Measurements from ENCODE around the gene CDH23.

Gene CDH23

GRCh38 chr10:71665456-71665855 is 268.7 kb downstream of the CDH23 start:
- Histone ChIP-seq H3K9me3 (ENCODE audit: control insufficient read depth, low read length) (no peaks in the 10 kb centered on the region), H3K36me3 (ENCODE audit: control insufficient read depth, insufficient read depth, low read length) (no peaks in the 10 kb centered on the region), H3K4me1 (no peaks in the 10 kb centered on the region), H2AFZ (no peak overlapping the region), H3K79me2 (peaks cover 9% of the 10 kb centered on the region), H3K4me3 (ENCODE audit: low read depth, low read length) (no peak overlapping the region), H3K9ac (no peak overlapping the region), H3K27ac (no peak overlapping the region), H3K4me2 (ENCODE audit: low read length) (no peak overlapping the region), H3K27me3 (ENCODE audit: control insufficient read depth, insufficient read depth, low read length) (no peaks in the 10 kb centered on the region)
- no peak for TF ChIP-seq CTCF (IDR thresholded peaks at IDR 0.05)

GRCh38 chr10:71666639-71667386 is 270.1 kb downstream of the CDH23 start:
- Histone ChIP-seq H3K4me2 (ENCODE audit: low read length) (no peak overlapping the region), H3K79me2 (peaks cover 9% of the 10 kb centered on the region), H2AFZ (no peak overlapping the region), H3K36me3 (ENCODE audit: control insufficient read depth, insufficient read depth, low read length) (no peaks in the 10 kb centered on the region), H3K4me1 (no peaks in the 10 kb centered on the region), H3K4me3 (ENCODE audit: low read depth, low read length) (no peak overlapping the region), H3K27me3 (ENCODE audit: control insufficient read depth, insufficient read depth, low read length) (no peaks in the 10 kb centered on the region), H3K9me3 (ENCODE audit: control insufficient read depth, low read length) (no peaks in the 10 kb centered on the region), H3K9ac (no peak overlapping the region), H3K27ac (no peak overlapping the region)
- TF ChIP-seq CTCF (IDR thresholded peaks at IDR 0.05) = no peak

GRCh38 chr10:71667387-71667752 is 270.6 kb downstream of the CDH23 start:
- Histone ChIP-seq H3K4me2 (ENCODE audit: low read length) (no peak overlapping the region), H3K27ac (no peak overlapping the region), H3K27me3 (ENCODE audit: control insufficient read depth, insufficient read depth, low read length) (no peaks in the 10 kb centered on the region), H3K79me2 (peaks cover 9% of the 10 kb centered on the region), H3K36me3 (ENCODE audit: control insufficient read depth, insufficient read depth, low read length) (no peaks in the 10 kb centered on the region), H3K9ac (no peak overlapping the region), H3K4me1 (no peaks in the 10 kb centered on the region), H3K9me3 (ENCODE audit: control insufficient read depth, low read length) (no peaks in the 10 kb centered on the region), H3K4me3 (ENCODE audit: low read depth, low read length) (no peak overlapping the region), H2AFZ (no peak overlapping the region)
- TF ChIP-seq CTCF (IDR thresholded peaks at IDR 0.05) = no peak

GRCh38 chr10:71671994-71672946 is 275.6 kb downstream of the CDH23 start:
- Histone ChIP-seq H3K4me1 (no peaks in the 10 kb centered on the region), H3K9ac (no peak overlapping the region), H2AFZ (no peak overlapping the region), H3K79me2 (no peaks in the 10 kb centered on the region), H3K4me2 (ENCODE audit: low read length) (no peak overlapping the region), H3K36me3 (ENCODE audit: control insufficient read depth, insufficient read depth, low read length) (no peaks in the 10 kb centered on the region), H3K9me3 (ENCODE audit: control insufficient read depth, low read length) (no peaks in the 10 kb centered on the region), H3K27ac (no peak overlapping the region), H3K27me3 (ENCODE audit: control insufficient read depth, insufficient read depth, low read length) (no peaks in the 10 kb centered on the region), H3K4me3 (ENCODE audit: low read depth, low read length) (no peak overlapping the region)
- TF ChIP-seq CTCF (IDR thresholded peaks at IDR 0.05) = no peak
